Daoy (cell line): ENCODE data around the gene FTMT. TPM values are rescaled to one million over a fixed set of nuclear protein-coding genes. Genes with fewer than 3 reads are reported as not detected.

ENCODE experiments used
- total RNA-seq: library from RNA; depleted of rRNA; stranded (reverse); fragments of >200 nt; shearing (Covaris generic); gene quantifications from 2 replicates; pipeline ENCODE4 v1.2.3, GENCODE V29; 2014; rRNA removed

Gene FTMT
- total RNA-seq, 1 experiment from 2014 or later: not detected

Other genes with a start within 250 kb of the FTMT start
- 26.3 and 27.3 TPM in 2 replicates for gene SRFBP1, start 110.1 kb downstream of the FTMT start, total RNA-seq
- gene LOX, start 226.4 kb downstream of the FTMT start, total RNA-seq: 59.7 and 66.5 TPM in 2 replicates